Tibial nerve (tissue), 4 donors: ENCODE data around the gene ROR1.

Experiments used
- CTCF ChIP-seq, 5 experiments: fragments of 200-600 bp in 3 of 5; fragments of 450-650 bp in 2 of 5; sonication (generic) in 3 of 5; IDR thresholded peaks; one replicate each; pipeline ENCODE4 v1.5.1; 2016 to 2019; ENCODE audit warnings: antibody characterized with exemption in 5 of 5, mild to moderate bottlenecking in 3 of 5, moderate library complexity in 2 of 5
- EP300 ChIP-seq, 2 donors: sonication (generic); formaldehyde crosslinking; IDR thresholded peaks; one replicate each; pipeline ENCODE4 v1.6.1; 2017; ENCODE audit warnings: antibody characterized with exemption in 2 of 2, mild to moderate bottlenecking in 1 of 2

- TF ChIP-seq EP300 (IDR thresholded peaks at IDR 0.05) (no peak), CTCF (IDR thresholded peaks at IDR 0.05) (no peak)
Observed at GRCh38 chr1:63752176-63752575, 21.6 kb upstream of the ROR1 start.
